Activated CD4-positive, alpha-beta T cell treated with anti-CD3 and anti-CD28 coated beads, Interleukin-10, Interleukin-2, amounts not matched to agents 100 ng/mL and 50 ng/mL, durations not matched to agents 16 hours and 8 hours (primary cell): ENCODE measurements around the gene DNAJC12.
"Not testable (repeated sequence)": the region's sequence is repeated elsewhere in the genome, so short reads cannot be mapped to it uniquely, and the experiment has no call there.

Experiments
- DNase-seq: peaks from one replicate; pipeline ENCODE4 v3.0.0-alpha.2; 2020

Gene DNAJC12

DNA sequence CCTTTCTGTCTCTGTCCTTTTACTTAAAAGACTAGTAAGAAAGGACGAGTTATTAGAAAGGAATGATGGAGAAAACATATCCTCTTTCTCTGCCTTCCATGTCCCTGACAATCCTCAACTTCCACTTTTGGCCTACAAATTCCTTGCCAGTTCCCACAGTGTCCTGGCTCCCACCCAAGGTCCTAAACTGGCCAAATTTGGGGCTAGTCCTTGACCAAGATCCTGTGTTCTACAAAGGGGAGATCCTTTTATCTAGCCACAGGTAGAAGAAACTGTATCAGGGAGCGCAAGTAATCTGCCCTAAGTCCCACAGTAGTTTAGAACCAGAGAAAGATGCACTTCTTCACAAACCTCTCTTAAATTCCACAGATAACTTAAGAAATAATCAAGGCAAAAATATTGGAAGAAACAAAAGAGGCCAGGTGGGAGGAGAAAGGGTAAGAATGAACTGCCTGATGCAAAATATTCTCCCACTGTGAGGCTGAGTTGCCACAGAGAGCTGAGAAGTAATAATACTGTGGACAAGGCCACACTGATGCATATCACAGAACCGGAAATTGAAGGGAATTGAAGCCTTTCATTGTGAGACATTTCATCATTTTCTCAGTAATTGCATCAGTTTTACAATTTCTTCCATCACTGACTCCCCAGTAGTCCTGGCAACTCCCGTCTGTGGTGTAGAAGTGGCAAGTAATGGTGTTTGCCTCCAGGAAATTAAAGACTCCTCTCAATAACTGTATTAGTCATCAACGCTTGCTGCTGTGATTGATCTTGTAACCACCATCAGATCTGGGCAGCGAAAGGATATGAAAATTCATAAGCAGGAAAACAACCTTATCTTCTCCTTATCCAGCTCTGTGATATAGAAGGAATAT lies 47.2 kb downstream of the DNAJC12 start:
- DNase-seq: peak; percentile 91

GRCh38 chr10:67789769-67790168 lies 48.2 kb downstream of the DNAJC12 start:
- DNase-seq: no peak

DNA sequence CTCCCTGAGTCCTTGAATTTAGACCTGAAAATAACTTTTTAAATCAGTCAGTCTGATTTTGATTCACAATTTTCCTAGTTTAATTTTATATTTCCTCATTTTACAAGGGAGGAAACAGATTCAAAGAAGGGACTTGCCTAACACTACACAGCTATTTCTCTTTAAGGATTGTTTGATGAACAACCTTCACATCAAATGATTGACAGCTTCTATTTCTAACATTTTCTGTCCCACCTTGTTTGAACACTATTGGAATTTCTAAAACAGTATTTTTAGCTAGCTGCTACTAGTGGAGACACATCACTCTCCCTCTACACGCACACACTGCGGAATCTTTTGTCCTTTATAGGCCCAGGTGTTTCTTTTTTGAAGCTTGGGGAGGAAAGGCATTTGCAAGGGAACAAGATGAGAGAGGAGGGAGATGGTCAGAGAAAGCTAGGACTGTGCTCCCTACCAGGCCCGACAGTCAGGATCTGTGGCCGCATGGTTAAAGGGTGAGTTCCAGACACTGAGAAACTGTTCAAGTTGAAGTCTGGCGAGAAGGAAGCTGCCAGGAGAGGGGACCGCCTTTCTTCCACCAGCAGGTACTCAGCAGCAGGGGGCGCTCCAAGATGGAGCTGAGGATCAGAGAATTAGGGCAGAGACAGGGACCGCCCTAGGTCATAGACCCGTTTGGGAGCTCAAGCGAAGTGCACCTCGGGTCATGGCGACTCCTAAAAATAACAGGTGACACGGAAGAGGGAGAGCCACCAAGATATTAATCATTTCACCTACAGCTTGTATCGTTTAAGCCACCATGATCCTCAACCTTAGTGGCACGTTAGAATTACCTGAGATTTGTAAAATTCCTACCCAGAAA lies 49.7 kb downstream of the DNAJC12 start:
- DNase-seq: peak; percentile 89

DNA sequence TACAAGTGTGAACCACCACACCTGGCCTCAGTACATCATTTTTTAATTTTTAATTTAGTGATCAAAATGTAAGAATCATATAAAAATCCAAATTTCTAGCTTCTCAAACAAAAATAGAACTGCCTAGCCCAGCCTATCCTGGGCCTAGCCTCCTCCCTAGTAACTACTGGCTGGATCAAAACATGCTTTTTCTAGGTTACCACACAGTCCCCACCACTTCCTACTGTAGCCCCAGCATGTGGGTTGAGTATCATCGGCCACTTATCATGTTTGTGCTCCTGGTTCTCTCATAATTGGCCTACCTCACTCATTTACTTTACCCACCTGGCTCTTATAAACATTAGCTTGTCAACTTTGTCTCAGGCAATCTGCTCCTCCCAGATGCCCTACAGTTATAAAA lies 52.9 kb downstream of the DNAJC12 start:
- peak; percentile 45 for DNase-seq

GRCh38 chr10:67784474-67784873 lies 53.5 kb downstream of the DNAJC12 start:
- no peak for DNase-seq

DNA sequence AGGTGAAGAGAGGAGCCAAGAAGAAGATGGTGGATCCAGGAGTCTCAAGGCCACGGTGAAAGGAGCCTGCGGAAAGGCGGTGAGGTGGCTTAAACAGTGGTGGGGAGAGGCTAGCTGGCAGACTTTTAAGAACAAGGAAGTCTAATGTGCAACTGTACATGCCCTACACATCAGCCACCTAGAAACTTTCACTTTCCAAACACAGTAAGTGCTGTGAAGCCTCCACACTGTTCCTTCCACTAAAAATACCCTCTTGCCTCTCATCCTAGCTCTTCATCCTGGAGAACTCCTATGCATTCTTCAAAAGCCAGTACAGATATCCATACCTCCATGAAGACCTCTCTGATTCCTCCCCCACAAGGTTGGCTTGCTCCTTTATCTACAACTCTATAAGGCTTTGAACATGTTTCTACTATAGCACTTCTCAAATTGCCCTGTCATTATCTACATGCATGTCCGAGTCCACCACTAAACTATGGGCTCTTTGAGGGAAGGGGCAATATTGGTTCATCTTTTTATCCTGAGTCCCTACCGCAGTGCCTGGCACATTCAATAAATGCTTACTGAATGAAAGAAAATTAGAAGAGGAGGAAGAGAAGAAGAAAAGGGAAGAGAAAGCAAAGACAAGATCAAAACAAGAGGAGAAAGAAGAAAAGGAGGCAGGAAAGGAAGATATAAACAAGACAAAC lies 54.2 kb downstream of the DNAJC12 start:
- DNase-seq: no peak

- no peak for DNase-seq
Measured at GRCh38 chr10:67782530-67782929, 55.5 kb downstream of the DNAJC12 start.

DNA sequence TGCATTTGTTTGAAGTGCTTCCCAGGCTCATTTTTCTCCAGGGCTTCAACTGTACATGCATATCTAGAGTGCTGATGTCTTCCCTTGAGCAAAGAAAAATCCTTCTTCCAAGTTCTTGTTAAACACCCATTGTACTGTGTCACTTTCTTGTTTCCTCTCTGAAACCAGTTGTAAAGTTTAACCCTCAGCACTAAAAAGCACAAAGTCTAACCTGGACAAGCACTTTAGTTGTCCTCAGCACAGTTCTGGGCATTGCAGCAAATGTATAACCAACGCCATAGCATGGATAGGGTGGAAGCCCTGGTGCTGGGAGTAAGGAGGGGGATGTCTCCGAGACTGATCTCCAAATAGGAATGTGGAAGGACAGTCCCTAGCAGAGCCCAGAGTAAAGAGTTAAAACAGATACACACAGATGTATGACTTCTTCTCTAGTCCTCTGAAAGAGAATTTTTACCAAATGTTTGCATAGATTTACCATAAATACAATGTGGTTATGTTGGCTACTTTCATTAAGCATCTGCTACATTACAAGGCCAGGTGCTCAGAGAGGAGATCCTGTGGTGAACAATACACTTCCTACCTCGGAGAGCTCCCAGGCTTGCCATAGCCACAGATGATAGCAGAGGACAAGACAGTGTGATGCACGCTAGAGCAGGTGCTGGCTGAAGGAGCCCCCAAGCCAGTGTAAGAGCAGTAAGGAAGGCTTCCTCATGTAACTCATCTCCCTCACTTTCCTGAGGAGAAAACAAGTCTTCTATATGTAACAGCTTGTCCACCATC lies 57.0 kb downstream of the DNAJC12 start:
- no peak for DNase-seq

DNA sequence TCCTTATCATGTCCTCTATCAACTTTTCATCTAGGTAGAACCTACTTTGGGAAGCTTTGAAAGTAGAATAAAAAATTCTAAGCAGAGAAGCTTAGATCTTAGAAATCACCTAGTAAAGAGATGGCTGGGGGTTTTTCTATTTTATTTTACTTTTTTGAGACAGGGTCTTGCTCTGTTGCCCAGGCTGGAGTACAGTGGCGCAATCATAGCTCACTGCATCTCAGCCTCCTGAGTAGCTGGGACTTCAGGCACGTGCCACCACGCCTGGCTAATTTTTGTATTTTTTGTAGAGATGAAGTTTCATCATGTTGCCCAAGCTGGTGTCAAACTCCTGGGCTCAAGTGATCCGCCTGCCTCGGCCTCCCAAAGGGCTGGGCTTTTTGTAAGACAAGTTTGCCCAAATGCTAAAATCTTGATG lies 57.8 kb downstream of the DNAJC12 start:
- DNase-seq: not testable (repeated sequence)

GRCh38 chr10:67779465-67780203 lies 58.4 kb downstream of the DNAJC12 start:
- DNase-seq: peak; percentile 84

DNA sequence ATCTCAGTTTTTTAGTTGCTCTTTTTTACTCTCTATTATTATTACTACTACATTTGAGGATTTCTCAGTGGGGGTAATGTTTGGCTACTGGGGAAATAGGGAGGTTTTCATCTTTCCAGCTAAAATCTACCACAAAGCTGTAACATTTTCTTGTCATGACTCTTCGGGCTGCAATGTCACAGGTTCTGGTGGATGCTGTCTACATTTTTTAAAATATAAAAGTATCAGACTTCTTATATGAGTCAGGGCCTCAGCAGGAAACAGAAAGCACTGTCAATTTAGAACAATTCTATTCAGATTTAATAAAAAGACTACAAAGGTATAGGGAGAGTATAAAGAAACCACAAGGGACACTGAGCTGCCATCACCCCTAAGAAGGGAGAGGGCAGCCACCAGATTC lies 61.6 kb downstream of the DNAJC12 start:
- no peak for DNase-seq

GRCh38 chr10:67775279-67775678 lies 62.7 kb downstream of the DNAJC12 start:
- DNase-seq: no peak

DNA sequence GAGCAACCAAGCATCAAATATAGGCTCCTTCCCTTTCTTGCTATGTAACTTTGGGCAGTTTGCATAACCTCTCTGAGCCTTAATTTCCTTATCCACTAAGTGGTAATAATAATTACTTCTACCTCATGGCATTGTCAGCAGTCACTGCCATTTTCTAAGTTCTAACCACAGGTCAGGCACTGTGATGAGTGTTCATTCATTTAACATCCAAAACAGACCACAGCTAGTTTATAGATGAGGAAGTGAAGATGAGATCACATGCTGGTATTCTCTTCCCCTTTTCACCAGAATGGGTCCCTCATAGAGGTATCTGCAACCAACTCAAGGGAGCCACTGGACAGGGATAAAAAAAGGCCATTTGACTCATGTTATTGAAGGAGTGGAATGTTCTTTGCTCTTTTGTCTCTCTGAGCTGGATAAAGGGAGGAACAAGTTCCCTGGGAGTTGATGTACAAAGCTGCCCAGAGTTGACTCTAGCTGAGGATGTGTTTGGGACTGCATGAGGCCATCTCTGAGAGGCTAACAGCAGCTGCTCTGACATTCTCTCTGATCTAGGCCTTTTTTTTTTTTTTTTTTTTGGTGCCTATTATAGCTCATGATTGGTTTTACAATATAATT lies 65.0 kb downstream of the DNAJC12 start:
- DNase-seq: peak; percentile 73

GRCh38 chr10:67772151-67772550 lies 65.8 kb downstream of the DNAJC12 start:
- no peak for DNase-seq

DNA sequence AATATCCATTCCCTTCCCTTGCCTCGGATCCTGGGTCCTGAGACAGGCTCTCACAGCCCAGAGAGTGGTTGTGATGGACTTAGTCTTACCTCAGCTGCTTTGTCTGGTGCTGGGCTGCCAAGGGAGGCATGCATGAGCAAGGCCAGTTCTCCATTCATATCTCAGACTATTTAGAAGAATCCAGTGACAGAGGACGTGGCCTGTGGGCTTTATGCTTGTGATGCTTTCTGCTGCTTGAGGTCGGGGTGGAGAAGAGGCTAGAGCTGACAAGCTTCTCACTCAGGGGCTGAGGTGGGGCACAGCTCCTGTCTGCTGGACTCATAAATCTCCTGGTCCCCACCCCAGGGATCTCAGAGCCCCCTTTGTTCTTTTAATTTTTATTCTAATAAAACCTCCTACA lies 66.8 kb downstream of the DNAJC12 start:
- DNase-seq: no peak

DNA sequence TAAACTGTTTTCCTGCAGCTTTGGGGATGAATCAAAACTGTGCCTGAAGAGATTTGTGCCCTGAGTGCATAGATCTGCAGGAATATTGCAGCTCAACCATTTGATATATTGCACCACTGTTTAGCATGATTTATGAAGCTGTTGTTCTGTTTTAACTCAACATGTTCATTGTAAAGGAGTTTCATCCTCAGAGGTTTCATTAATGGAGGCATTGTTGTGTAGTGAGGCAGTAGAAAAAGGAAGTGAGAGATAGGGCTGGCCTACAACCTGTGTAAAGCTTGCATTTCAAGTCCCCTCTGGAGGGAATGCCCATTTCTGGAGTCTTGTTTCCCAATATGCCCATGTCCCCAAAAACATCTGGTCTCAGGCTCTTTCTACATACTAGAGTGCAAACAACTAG lies 67.5 kb downstream of the DNAJC12 start:
- no peak for DNase-seq

GRCh38 chr10:67767244-67767643 lies 70.7 kb downstream of the DNAJC12 start:
- DNase-seq: no peak

- DNase-seq: peak; percentile 96
Measured at GRCh38 chr10:67764012-67764822, 73.8 kb downstream of the DNAJC12 start.

DNA sequence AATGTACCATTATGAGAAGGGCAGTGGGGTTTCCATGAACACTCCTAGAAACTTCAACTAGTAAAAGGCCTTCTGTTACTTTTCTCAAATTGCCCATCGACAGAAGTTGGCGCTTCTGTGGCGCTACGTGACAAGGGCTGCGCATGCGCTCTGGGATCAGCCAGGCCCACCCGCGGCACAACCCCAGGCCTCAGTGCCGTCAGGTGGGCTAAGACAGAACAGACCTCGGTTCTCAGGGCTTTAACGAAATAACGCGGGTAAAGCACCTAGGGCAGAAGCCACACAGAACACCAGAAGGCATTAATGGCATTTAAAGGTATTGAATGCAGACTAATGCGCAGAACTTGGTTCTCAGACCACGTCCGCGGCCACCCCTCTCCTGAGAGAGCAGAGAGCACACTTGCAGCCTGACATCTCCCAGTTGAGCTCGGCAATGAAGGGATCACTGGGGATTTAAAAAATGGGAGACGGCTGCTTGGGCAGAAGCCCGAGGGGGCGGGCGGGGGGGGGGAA lies 74.4 kb downstream of the DNAJC12 start:
- DNase-seq: peak; percentile 81

DNA sequence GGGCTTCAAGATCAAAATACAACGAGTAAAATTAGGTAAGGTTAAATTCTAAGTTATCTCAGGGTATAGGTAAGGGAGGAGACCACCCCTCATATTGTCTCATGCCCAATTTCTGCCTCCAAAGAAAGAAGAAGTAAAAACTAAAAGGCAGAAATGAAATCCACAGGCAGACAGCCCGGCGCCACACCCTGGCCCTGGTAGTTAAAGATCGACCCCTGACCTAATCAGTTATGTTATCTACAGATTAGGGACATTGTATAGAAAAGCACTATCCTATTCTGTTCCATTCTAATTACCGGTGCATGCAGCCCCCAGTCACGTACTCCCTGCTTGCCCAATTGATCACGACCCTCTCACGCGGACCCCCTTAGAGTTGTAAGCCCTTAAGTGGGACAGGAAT lies 75.4 kb downstream of the DNAJC12 start:
- not testable (repeated sequence) for DNase-seq
